Activated T-cell treated with anti-CD3 and anti-CD28 coated beads, Interleukin-2, amount 50 U/mL, for 72 hours (primary cell): Measurements from ENCODE around the gene ZBTB38. TPM values are rescaled to one million over a fixed set of nuclear protein-coding genes. Genes with fewer than 3 reads are reported as not detected.
A peak's percentile ranks its signal among the peaks of the same experiment; 100 is the strongest.

ENCODE experiments used
- ATAC-seq, 2 donors: fragments of 150-1000 bp; cut with Tn5 transposase; replicated peaks in 1 of 2; 2 replicates each; pipeline ENCODE4 v1.10.0; 2021; ENCODE audit warnings: moderate library complexity in 2 of 2, mild to moderate bottlenecking in 1 of 2
- DNase-seq, 2 donors: peaks; one replicate each; pipeline ENCODE4 v3.0.0; 2021 to 2022; ENCODE audit warnings: mixed read lengths in 1 of 2
- H3K27ac Mint-ChIP-seq: one replicate; pipeline ENCODE4 v1.8.0; 2022; ENCODE audit warnings: mild to moderate bottlenecking, moderate library complexity, mixed read lengths
- H3K27me3 Mint-ChIP-seq: one replicate; pipeline ENCODE4 v1.8.0; 2022; ENCODE audit warnings: low read depth, mixed read lengths
- H3K36me3 Mint-ChIP-seq, 2 donors: one replicate each; pipeline ENCODE4 v1.8.0; 2022; ENCODE audit warnings: mixed read lengths in 2 of 2, mild to moderate bottlenecking in 1 of 2; ENCODE audit not compliant: insufficient read depth in 2 of 2
- H3K4me1 Mint-ChIP-seq: one replicate; pipeline ENCODE4 v1.8.0; 2022; ENCODE audit warnings: low read depth, mixed read lengths
- H3K4me3 Mint-ChIP-seq, 2 donors: one replicate each; pipeline ENCODE4 v1.8.0; 2022; ENCODE audit warnings: mild to moderate bottlenecking in 2 of 2, mixed read lengths in 2 of 2, moderate library complexity in 2 of 2
- H3K9me3 Mint-ChIP-seq, 2 donors: one replicate each; pipeline ENCODE4 v1.8.0; 2022; ENCODE audit warnings: mixed read lengths in 2 of 2
- total RNA-seq, 2 donors: library from RNA; stranded (reverse); gene quantifications; one replicate each; pipeline ENCODE4 v1.2.3, GENCODE V29; 2022

ZBTB38 gene
- total RNA-seq, 2 donors from 2014 or later: 50.7 to 82.9 TPM

DNA sequence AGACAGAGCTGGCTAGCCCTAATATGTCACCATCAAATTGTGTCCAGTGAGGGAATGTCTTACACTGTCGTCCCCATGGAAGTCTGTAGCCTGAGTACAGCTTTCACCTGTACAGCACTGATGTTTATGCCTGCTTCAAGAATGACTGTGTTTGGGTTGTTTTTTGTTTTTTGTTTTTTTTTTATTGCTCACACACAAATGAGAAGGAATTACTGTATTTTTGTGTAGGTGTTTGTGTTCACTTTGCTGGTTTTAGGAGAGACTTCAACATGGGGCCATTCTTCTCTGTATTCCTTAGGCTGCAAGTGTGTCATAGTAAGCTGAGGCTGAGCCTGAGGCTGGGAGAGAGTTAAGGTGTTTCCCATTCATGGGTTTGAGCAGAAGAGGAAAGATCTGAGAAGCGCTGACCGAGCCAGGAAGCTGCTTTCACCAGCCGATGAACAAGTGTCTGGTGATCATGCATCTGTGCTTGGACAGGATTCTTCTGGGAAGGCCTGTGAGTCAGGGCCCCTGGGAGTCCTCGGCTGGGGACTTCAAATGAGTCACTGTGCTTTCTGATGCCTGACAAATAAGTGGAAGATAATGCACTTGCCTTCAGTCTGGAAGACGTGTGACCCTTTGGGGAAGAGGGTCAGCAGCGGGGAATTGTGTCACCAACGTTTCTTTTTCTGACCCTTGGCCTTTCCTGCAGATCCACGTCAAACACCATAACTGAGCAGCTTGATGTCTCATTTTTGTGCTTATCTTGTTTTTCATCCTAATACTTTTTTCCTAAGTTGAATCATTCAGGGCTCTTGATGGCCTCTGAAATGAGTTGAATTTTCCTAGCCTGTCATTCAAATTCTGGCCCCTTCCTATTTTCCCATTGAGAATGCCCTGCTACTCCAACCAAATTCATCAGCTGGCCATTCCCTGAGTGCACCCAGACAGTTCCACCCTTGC, 36.7 kb upstream of the ZBTB38 start:
- Mint-ChIP-seq H3K36me3 (peaks cover 0 to 2% of the 10 kb centered on the region in 2 donors), H3K27me3 (no peaks in the 10 kb centered on the region), H3K9me3 (peaks cover 0 to 2% of the 10 kb centered on the region in 2 donors), H3K4me1 (peaks cover 21% of the 10 kb centered on the region), H3K4me3 (peak overlapping the region in 1 of 2 donors; percentile 2), H3K27ac (no peak overlapping the region)
- no peak for DNase-seq
- peak in 1 of 2 donors; percentile 28 for ATAC-seq

- ATAC-seq (no peak), DNase-seq (no peak)
- H3K27me3 Mint-ChIP-seq: no peaks in the 10 kb centered on the region
- peak overlapping the region in 1 of 2 donors; percentile 2 for H3K4me3 Mint-ChIP-seq
- peaks cover 0 to 2% of the 10 kb centered on the region in 2 donors for H3K9me3 Mint-ChIP-seq
- no peak overlapping the region for H3K27ac Mint-ChIP-seq
- H3K36me3 Mint-ChIP-seq: peaks cover 0 to 2% of the 10 kb centered on the region in 2 donors
- peaks cover 21% of the 10 kb centered on the region for H3K4me1 Mint-ChIP-seq
These were observed 35.9 kb upstream of the ZBTB38 start for GRCh38 chr3:141332416-141332815.

DNA sequence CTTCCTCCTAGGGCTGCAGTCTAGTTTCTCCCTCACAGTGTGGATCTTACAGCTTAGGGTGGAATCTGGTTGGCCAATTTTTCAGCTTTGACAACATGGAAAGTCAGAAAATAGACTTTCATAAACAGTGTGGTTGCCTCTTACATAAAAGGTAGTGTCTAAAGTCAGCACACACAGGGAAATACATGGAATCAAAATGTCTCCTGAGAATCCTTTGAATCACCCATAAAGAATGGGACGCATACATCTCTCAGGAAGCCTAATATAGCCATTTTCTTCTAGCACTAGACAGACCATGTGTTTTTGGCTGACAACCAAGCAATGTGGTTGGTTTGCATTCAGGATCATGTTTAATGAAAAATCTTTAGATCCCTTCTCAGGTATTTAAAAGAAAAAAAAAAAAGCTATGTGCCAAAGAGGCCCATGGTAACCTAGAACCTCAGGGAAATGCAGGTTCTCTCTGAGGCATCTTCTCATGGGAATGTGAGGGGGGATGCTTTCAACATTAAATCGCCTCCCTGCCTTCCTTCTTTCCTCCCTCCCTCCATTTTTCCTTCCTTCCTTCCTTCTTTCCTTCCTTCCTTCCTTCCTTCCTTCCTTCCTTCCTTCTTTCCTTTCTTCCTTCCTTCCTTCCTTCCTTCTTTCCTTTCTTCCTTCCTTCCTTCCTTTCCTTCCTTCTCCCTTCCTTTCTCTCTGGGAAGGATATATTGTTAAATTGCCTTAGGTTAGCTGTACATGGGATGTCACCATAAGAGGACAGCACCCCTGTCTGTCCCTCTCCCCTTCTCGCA, 34.3 kb upstream of the ZBTB38 start:
- H3K27me3 Mint-ChIP-seq: no peaks in the 10 kb centered on the region
- H3K36me3 Mint-ChIP-seq: no peaks in the 10 kb centered on the region
- DNase-seq (no peak), ATAC-seq (no peak)
- H3K27ac Mint-ChIP-seq: no peak overlapping the region
- peaks cover 9% of the 10 kb centered on the region for H3K4me1 Mint-ChIP-seq
- H3K4me3 Mint-ChIP-seq: no peak overlapping the region
- no peaks in the 10 kb centered on the region for H3K9me3 Mint-ChIP-seq

- Mint-ChIP-seq H3K27me3 (no peaks in the 10 kb centered on the region), H3K4me1 (peaks cover 7% of the 10 kb centered on the region), H3K36me3 (no peaks in the 10 kb centered on the region), H3K9me3 (no peaks in the 10 kb centered on the region), H3K27ac (no peak overlapping the region), H3K4me3 (no peak overlapping the region)
- DNase-seq (no peak), ATAC-seq (no peak)
These were observed 33.6 kb upstream of the ZBTB38 start for GRCh38 chr3:141334627-141335250.

GRCh38 chr3:141335531-141336061, 32.7 kb upstream of the ZBTB38 start:
- Mint-ChIP-seq H3K4me1 (peaks cover 7% of the 10 kb centered on the region), H3K27ac (no peak overlapping the region), H3K9me3 (no peaks in the 10 kb centered on the region), H3K36me3 (no peaks in the 10 kb centered on the region), H3K27me3 (no peaks in the 10 kb centered on the region), H3K4me3 (no peak overlapping the region)
- DNase-seq (no peak), ATAC-seq (peak in 1 of 2 donors; percentile 30)

GRCh38 chr3:141336672-141337522, 31.4 kb upstream of the ZBTB38 start:
- Mint-ChIP-seq H3K36me3 (no peaks in the 10 kb centered on the region), H3K9me3 (peaks cover 0 to 2% of the 10 kb centered on the region in 2 donors), H3K27ac (no peak overlapping the region), H3K4me3 (no peak overlapping the region), H3K27me3 (no peaks in the 10 kb centered on the region), H3K4me1 (no peaks in the 10 kb centered on the region)
- ATAC-seq (no peak), DNase-seq (no peak)

DNA sequence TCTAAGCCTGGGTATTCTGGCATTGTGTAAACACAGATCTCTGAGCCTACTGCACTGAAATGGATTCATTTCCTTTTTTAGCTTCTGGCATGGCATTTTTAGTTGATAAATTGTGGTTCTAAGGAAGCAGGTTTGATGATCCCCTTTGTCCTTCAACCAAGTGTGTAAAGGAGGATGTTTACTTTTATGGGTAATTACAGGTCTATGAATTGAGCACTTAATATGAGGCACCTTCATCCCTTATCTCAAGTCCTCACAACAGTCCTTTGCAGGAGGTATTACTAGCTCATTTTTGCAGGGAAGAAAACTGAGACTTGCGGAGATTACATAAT, 30.8 kb upstream of the ZBTB38 start:
- Mint-ChIP-seq H3K27me3 (no peaks in the 10 kb centered on the region), H3K9me3 (peaks cover 0 to 2% of the 10 kb centered on the region in 2 donors), H3K36me3 (no peaks in the 10 kb centered on the region), H3K27ac (no peak overlapping the region), H3K4me1 (no peaks in the 10 kb centered on the region), H3K4me3 (no peak overlapping the region)
- ATAC-seq: no peak
- DNase-seq: no peak

GRCh38 chr3:141337991-141338390, 30.3 kb upstream of the ZBTB38 start:
- Mint-ChIP-seq H3K4me1 (no peaks in the 10 kb centered on the region), H3K4me3 (no peak overlapping the region), H3K27ac (no peak overlapping the region), H3K36me3 (no peaks in the 10 kb centered on the region), H3K9me3 (peaks cover 0 to 2% of the 10 kb centered on the region in 2 donors), H3K27me3 (peaks cover 4% of the 10 kb centered on the region)
- no peak for ATAC-seq
- DNase-seq: no peak

DNA sequence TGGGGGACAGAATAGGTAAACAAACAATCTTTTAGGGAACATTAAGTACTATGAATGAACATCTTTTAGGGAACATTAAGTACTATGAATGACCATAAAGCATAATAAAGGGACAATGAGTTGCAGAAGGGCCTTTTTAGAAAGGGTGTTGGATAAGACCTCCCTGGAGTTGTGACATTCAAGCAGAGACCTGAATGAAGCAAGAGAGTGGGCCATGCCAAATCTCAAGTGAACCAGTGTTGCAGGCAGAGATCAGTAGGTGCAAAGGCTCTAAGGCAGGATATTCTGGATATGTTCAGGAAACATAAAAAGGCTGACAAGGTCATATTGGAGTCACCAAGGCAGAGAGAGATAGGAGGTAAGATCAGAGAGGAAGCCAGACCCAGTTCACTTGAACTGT, 29.4 kb upstream of the ZBTB38 start:
- peaks cover 4% of the 10 kb centered on the region for H3K27me3 Mint-ChIP-seq
- ATAC-seq (no peak), DNase-seq (no peak)
- peaks cover 0 to 2% of the 10 kb centered on the region in 2 donors for H3K9me3 Mint-ChIP-seq
- H3K27ac Mint-ChIP-seq: no peak overlapping the region
- no peaks in the 10 kb centered on the region for H3K36me3 Mint-ChIP-seq
- H3K4me3 Mint-ChIP-seq: no peak overlapping the region
- no peaks in the 10 kb centered on the region for H3K4me1 Mint-ChIP-seq

DNA sequence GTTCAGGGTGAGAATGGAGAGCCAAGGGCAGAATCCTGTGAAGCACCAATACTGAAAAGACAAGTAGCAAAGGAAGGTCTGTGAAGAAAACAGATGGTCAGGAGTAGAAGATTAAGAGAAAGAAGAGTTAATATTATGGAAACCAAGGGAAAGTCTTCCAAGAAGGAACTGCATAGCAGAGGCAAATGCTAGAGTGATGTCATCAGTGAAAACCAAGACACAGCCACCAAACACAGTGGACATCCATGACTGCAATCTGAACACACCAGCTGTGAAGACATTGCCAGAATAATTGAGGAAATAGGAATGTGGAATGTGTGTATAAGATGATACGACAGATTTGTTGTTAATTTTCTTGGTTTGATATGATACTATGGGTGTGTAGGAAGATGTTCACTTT, 26.8 kb upstream of the ZBTB38 start:
- Mint-ChIP-seq H3K9me3 (peaks cover 0 to 2% of the 10 kb centered on the region in 2 donors), H3K27ac (no peak overlapping the region), H3K4me1 (no peaks in the 10 kb centered on the region), H3K4me3 (no peak overlapping the region), H3K27me3 (peaks cover 4% of the 10 kb centered on the region), H3K36me3 (no peaks in the 10 kb centered on the region)
- no peak for DNase-seq
- ATAC-seq: no peak

DNA sequence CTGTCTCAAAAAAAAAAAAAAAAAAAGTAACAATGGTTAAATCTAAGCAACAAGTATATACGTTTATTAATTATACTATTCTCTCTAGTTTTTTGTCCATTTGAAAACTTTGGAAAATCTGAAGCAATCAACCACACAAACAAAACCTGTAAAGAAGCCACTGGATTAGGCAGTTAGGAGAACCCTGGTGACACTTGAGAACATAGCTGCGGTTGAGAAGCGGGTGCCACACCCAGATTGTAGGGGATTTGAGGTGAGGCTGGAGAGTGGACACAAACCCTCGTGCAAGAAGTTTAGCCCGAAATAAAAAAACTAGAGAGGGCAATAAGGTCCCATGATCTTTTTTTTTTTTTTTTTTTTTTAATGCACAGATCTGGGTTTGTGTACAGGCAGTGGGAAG, 25.9 kb upstream of the ZBTB38 start:
- DNase-seq (no peak), ATAC-seq (no peak)
- peaks cover 4% of the 10 kb centered on the region for H3K27me3 Mint-ChIP-seq
- no peak overlapping the region for H3K4me3 Mint-ChIP-seq
- peaks cover 0 to 2% of the 10 kb centered on the region in 2 donors for H3K9me3 Mint-ChIP-seq
- no peaks in the 10 kb centered on the region for H3K36me3 Mint-ChIP-seq
- H3K4me1 Mint-ChIP-seq: no peaks in the 10 kb centered on the region
- H3K27ac Mint-ChIP-seq: no peak overlapping the region

- ATAC-seq: no peak
- Mint-ChIP-seq H3K36me3 (no peaks in the 10 kb centered on the region), H3K27me3 (peaks cover 4% of the 10 kb centered on the region), H3K4me1 (no peaks in the 10 kb centered on the region), H3K9me3 (peaks cover 0 to 2% of the 10 kb centered on the region in 2 donors), H3K27ac (no peak overlapping the region), H3K4me3 (no peak overlapping the region)
- DNase-seq: no peak
These were observed 25.2 kb upstream of the ZBTB38 start for GRCh38 chr3:141343077-141343476.
